ENCODE measurements around the gene MRPL52.
A peak's percentile ranks its signal among the peaks of the same experiment; 100 is the strongest.

The MRPL52 gene

DNA sequence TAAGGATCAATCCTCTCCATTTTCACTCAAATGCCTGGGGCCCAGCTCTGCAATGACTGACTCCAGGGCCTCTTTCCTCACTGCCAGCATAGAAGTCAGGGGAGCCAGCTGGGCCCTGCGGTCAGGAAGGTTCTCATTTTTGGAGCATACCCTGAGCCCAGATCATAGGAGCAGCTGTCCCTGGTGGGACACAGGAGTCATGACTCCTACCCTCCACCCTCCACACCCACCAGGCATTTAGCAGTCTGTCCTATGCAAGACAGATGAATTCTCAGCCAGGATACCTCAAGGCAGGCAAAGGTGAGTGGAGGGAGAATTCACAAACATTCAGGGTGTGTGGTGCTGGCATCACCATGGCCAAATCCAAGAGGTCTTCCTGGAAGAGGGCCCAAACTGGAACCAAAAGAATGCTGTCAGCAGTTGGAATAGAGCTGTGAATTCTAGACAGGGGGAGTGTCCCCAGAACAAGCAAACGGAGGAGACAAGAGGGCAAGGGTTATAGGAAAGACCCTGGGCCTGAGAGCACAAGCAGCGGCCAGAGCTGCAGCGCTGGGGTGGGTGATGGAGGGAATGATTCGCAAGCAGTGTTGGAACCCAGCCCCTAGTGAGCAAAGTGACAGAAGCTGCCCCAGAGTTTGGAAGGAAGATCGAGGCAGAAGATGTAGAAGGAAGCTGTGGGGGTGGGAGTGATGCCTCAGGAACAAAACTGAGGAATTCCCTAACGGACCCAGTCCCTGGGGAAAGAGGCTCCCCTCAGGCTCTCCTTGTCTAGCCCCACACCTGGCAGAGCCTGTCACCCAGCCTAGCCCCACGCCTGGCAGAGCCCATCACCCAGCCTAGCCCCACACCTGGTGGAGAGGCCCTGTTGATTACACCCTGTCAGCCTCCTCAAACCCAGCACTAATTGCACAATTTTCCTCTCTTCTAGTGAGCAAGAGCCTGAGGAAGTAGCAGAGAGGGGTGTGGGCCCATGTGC is 48.9 kb downstream of the MRPL52 start:
- Histone ChIP-seq H3K4me3 (no peak overlapping the region), H4K20me1 (peaks cover 6% of the 10 kb centered on the region; the same call in 1 of the 2 replicates), H3K9ac (no peak overlapping the region), H3K27ac (no peak overlapping the region), H3K4me2 (no peak overlapping the region), H3K4me1 (peaks cover 25% of the 10 kb centered on the region), H3K36me3 (peaks cover 70% of the 10 kb centered on the region), H3K9me3 (no peaks in the 10 kb centered on the region), H3K27me3 (no peaks in the 10 kb centered on the region)
- no peak for TF ChIP-seq Cebpa-rat (IDR thresholded peaks at IDR 0.05)

DNA sequence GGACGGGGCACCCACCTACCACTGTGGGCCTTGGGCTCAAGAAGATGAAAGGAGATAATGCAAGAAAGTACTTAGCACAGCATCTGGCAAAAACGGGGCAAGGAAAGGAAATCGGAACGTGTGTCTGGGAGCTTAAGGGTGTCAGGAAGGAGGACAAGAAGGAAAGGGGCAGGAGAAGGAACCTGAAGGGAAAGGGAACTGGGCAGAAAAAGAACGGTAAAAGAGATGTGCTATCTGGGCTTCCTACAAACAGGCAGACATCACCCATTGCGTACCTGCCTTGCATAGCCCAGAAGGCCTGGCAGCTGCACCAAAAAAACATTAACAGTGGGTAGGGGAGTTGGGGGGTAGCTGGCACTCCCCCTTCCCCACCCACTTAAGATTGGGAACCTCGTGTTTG is 52.4 kb downstream of the MRPL52 start:
- no peak overlapping the region for H3K9ac ChIP-seq
- H4K20me1 ChIP-seq: no peaks in the 10 kb centered on the region
- no peak for TF ChIP-seq Cebpa-rat (IDR thresholded peaks at IDR 0.05)
- no peaks in the 10 kb centered on the region for H3K9me3 ChIP-seq
- H3K27me3 ChIP-seq: no peaks in the 10 kb centered on the region
- H3K4me1 ChIP-seq: peaks cover 54% of the 10 kb centered on the region
- H3K4me2 ChIP-seq: peak overlapping the region; percentile 48
- H3K36me3 ChIP-seq: peaks cover 35% of the 10 kb centered on the region
- H3K4me3 ChIP-seq: no peak overlapping the region
- no peak overlapping the region for H3K27ac ChIP-seq

DNA sequence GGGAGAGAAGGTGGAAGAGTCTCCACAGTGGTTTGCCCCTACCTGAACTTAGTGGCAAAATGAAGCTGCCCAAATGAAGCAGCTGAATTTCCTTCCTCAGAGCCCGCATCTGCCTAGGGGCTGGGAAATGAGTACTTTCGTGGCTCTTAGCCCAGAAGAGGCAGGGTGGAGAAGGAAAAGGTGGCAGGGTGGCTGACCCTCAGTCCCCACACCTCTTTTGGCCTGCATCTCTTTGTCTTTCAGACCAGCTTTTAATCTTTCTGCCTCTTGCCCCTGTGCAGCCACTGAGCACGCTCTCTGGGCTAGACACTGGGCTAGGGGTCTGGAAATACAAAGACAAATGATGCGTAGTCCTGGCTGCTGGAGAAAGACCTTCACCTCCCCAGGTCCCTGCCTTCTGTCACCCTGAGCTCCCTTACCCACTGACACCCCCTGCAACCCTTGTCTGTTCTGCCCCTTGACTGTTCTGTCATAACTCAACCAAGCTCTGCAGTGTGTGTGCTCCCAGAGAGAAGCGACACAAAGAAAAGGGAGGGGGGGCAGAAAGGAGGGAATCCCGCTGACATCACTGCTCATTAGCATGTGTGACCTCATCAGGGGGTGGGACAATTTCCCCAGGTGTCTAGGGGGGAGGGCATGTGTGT is 53.0 kb downstream of the MRPL52 start:
- TF ChIP-seq Cebpa-rat (IDR thresholded peaks at IDR 0.05): no peak
- Histone ChIP-seq H3K4me1 (peaks cover 60% of the 10 kb centered on the region), H4K20me1 (no peaks in the 10 kb centered on the region), H3K27ac (no peak overlapping the region), H3K27me3 (no peaks in the 10 kb centered on the region), H3K9ac (no peak overlapping the region), H3K4me3 (no peak overlapping the region), H3K9me3 (no peaks in the 10 kb centered on the region), H3K36me3 (peaks cover 29% of the 10 kb centered on the region), H3K4me2 (peak overlapping the region; percentile 48)

DNA sequence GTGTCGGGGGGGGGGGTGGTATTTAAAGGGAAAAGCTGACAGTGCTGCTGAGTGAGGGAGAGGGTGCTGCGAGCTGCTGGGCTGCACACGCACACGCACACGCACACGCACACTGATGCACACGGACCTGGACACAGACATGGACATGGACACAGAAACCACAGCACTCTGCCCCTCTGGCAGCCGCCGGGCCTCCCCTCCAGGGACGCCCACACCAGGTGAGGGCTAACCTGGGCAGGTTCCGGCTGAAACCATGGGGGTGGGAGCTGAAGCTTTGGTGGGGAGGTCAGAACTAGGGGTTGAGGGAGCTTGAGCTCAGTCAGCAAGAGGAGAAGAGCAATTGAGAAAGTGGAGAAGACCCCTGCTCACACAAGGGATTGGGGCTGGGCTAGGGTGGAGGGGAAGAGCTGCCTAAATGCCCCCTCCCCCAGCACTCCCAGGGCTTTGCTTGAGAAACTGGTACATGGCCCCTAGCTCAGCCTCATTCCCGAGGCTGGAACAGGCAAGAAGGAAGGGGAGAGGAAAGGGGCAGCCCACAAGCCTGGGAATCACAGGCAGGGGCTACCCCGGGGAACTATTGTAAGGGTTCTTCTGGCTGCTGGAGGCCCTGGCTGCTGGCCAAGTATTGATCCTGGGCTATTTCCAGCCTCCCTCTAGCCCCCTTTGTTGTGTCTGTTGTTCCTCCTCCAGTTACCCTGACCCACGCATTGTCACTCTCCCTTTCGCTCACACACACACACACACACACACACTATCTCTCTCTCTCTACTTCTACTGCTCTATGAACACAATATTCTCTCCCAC is 53.7 kb downstream of the MRPL52 start, which contains the start of gene REM2:
TSS of gene REM2 (plus strand) at position 50 of the 804 bp plus-strand sequence. CDS start at position 116, 66 bp downstream.
- Histone ChIP-seq H4K20me1 (no peaks in the 10 kb centered on the region), H3K36me3 (peaks cover 22% of the 10 kb centered on the region), H3K27ac (no peak within 1 kb of the TSS), H3K9ac (peak within 1 kb of the TSS; percentile 24; the same call in 1 of the 2 replicates), H3K9me3 (no peaks in the 10 kb centered on the region), H3K4me3 (no peak within 1 kb of the TSS), H3K4me1 (peaks cover 67% of the 10 kb centered on the region), H3K27me3 (no peaks in the 10 kb centered on the region), H3K4me2 (peak within 1 kb of the TSS; percentile 85)
- TF ChIP-seq Cebpa-rat (IDR thresholded peaks at IDR 0.05): no peak

DNA sequence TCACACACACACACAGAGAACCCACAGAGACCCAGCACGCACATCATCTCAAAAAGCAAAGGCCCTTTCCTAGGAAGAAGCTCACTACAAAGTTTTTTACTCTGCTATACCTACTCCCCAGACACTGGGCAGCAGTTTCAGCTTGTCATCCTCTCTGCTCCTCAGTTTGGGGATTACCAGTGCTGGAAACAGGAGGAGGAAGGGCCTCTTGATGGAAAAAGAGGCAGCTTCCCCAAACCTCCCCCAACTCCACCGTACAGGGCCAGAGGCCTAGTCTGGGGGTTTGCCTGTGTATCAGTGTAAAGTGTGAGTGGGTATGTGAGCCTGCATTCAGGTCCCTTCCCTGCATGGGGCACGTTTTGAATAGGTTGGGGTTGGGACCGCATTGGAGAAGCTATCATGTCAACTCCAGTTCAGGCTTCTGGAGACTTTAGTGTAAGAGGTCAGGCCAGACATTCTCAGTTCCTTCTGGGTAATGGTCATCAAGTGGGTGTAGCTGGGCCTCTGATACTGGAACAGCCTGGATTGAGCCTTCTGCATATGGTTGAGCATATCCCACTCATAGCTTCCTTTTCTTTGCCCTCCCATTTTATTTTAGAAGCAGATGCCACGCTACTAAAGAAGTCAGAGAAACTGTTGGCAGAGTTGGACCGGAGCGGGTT is 54.5 kb downstream of the MRPL52 start:
- Histone ChIP-seq H3K9ac (0 out of 2 replicates have a peak overlapping the region, but pooled peaks have one; percentile 24), H3K36me3 (peaks cover 14% of the 10 kb centered on the region), H3K27me3 (no peaks in the 10 kb centered on the region), H3K27ac (no peak overlapping the region), H3K4me2 (peak overlapping the region; percentile 85), H3K4me3 (no peak overlapping the region), H4K20me1 (no peaks in the 10 kb centered on the region), H3K4me1 (peaks cover 75% of the 10 kb centered on the region), H3K9me3 (no peaks in the 10 kb centered on the region)
- no peak for TF ChIP-seq Cebpa-rat (IDR thresholded peaks at IDR 0.05)

Measured in BLaER1 (cell line).